ENCODE results near the gene SPTA1.

Gene SPTA1

DNA sequence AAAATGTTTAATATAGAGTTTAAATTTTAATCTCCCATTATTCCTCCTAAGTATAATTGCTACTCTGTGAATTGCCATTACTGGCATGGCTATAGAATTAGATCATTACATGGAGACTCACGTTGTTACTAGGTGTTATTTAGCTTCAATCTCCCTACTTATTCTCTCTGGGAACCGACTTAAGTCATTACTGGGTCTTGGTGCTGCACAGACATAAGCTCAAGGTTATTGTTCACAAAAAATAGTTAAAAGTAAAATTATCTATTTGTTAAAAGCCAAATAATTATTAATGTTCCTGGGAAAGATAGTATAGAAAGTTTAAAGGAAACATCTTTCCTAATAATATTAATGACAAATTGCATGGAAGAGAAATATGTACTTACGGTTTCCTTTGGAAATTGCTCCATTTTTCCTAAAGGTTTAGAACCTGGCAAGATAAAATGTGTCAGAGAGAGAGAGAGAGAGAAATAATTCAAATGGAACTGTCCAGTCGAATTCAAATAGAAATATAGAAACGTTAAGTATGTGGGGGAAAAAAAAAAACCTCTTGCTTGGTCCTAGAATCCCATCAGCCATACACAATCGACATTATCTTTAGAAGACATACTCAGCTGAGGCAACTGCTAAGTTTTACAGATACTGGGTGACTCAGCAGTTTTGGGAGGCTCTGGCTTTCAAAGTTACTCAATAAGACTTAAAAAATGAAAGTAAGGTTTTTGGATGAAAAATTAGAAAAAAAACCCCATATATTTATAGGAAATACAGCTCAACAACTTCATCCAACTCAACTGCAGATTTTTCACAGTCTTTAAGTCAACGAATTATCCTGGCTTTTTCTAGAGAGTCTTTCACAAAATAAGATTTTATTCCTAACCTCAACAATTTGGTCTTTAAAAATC is at the start of gene SPTA1:
TSS of gene SPTA1 (minus strand) at position 605 of the 899 bp plus-strand sequence. CDS start at position 407, 198 bp downstream.
- Histone ChIP-seq H3K27me3 (replicated peaks; ENCODE audit: control insufficient read depth, insufficient read depth, low read length) (no peaks in the 10 kb centered on the region), H3K36me3 (ENCODE audit: control insufficient read depth, insufficient read depth, low read length, severe bottlenecking) (no peaks in the 10 kb centered on the region), H3K9ac (ENCODE audit: low read length) (no peak within 1 kb of the TSS), H3K4me3 (ENCODE audit: low read length) (peak within 1 kb of the TSS; percentile 47), H3K4me1 (ENCODE audit: control insufficient read depth, insufficient read depth, low read length) (peaks cover 5% of the 10 kb centered on the region), H3K9me3 (ENCODE audit: control insufficient read depth, low read length) (no peaks in the 10 kb centered on the region)
- peak; percentile 34 for DNase-seq (ENCODE audit: low read depth)

DNA sequence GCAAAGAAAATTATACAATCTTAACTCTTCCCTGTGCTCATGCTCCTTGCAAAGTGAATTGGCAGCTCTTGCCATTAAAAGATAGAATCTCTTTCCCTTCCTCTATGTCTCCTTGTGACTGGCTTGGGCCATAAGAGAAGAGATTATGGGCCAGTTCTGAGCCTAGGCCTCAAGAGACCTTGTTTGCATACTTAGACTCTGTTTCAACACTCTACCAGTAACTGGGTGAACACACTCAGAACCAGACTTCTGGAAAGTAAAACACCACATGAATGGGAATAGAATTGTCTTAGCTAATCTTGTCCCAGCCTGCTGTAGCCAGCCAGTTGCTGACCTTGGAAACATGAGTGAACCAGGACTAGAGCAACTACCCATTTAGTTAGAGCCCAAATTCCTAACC is 49.3 kb upstream of the SPTA1 start:
- Histone ChIP-seq H3K4me3 (ENCODE audit: low read length) (no peak overlapping the region), H3K9me3 (ENCODE audit: control insufficient read depth, low read length) (no peaks in the 10 kb centered on the region), H3K36me3 (ENCODE audit: control insufficient read depth, insufficient read depth, low read length, severe bottlenecking) (no peaks in the 10 kb centered on the region), H3K9ac (ENCODE audit: low read length) (no peak overlapping the region), H3K4me1 (ENCODE audit: control insufficient read depth, insufficient read depth, low read length) (peaks cover 3% of the 10 kb centered on the region), H3K27me3 (replicated peaks; ENCODE audit: control insufficient read depth, insufficient read depth, low read length) (peaks cover 8% of the 10 kb centered on the region)
- DNase-seq (ENCODE audit: low read depth) = no peak

DNA sequence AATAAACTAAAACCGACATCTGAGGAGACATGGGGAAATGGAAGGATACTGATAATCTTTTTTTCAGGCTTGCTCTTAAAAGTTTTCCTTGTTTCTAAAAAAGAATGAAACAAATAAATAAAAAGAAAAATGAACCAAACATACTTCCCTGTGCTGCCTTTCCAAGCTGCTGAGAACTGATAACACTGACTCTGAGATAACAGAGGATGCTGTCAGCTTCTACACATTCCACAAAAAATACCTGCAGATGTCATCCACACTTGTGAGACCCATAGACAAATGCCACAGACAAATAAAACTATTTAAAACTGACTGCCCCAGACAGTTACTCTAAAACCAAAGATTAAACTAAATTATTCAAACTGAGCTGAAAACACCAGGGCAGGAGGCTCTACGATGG is 46.0 kb upstream of the SPTA1 start:
- no peak overlapping the region for H3K4me3 ChIP-seq (ENCODE audit: low read length)
- no peaks in the 10 kb centered on the region for H3K36me3 ChIP-seq (ENCODE audit: control insufficient read depth, insufficient read depth, low read length, severe bottlenecking)
- H3K9ac ChIP-seq (ENCODE audit: low read length) = no peak overlapping the region
- H3K4me1 ChIP-seq (ENCODE audit: control insufficient read depth, insufficient read depth, low read length) = peaks cover 3% of the 10 kb centered on the region
- no peak for DNase-seq (ENCODE audit: low read depth)
- H3K9me3 ChIP-seq (ENCODE audit: control insufficient read depth, low read length) = no peaks in the 10 kb centered on the region
- H3K27me3 ChIP-seq (replicated peaks; ENCODE audit: control insufficient read depth, insufficient read depth, low read length) = peaks cover 8% of the 10 kb centered on the region

- Histone ChIP-seq H3K4me3 (ENCODE audit: low read length) (no peak overlapping the region), H3K27me3 (replicated peaks; ENCODE audit: control insufficient read depth, insufficient read depth, low read length) (peaks cover 8% of the 10 kb centered on the region), H3K9me3 (ENCODE audit: control insufficient read depth, low read length) (no peaks in the 10 kb centered on the region), H3K36me3 (ENCODE audit: control insufficient read depth, insufficient read depth, low read length, severe bottlenecking) (no peaks in the 10 kb centered on the region), H3K9ac (ENCODE audit: low read length) (no peak overlapping the region), H3K4me1 (ENCODE audit: control insufficient read depth, insufficient read depth, low read length) (peaks cover 3% of the 10 kb centered on the region)
- DNase-seq (ENCODE audit: low read depth) = no peak
These were observed 45.2 kb upstream of the SPTA1 start for GRCh38 chr1:158731707-158732106.

GRCh38 chr1:158730453-158730852 is 43.9 kb upstream of the SPTA1 start:
- Histone ChIP-seq H3K9ac (ENCODE audit: low read length) (no peak overlapping the region), H3K36me3 (ENCODE audit: control insufficient read depth, insufficient read depth, low read length, severe bottlenecking) (no peaks in the 10 kb centered on the region), H3K4me3 (ENCODE audit: low read length) (no peak overlapping the region), H3K9me3 (ENCODE audit: control insufficient read depth, low read length) (no peaks in the 10 kb centered on the region), H3K4me1 (ENCODE audit: control insufficient read depth, insufficient read depth, low read length) (no peaks in the 10 kb centered on the region), H3K27me3 (replicated peaks; ENCODE audit: control insufficient read depth, insufficient read depth, low read length) (peaks cover 8% of the 10 kb centered on the region)
- no peak for DNase-seq (ENCODE audit: low read depth)

DNA sequence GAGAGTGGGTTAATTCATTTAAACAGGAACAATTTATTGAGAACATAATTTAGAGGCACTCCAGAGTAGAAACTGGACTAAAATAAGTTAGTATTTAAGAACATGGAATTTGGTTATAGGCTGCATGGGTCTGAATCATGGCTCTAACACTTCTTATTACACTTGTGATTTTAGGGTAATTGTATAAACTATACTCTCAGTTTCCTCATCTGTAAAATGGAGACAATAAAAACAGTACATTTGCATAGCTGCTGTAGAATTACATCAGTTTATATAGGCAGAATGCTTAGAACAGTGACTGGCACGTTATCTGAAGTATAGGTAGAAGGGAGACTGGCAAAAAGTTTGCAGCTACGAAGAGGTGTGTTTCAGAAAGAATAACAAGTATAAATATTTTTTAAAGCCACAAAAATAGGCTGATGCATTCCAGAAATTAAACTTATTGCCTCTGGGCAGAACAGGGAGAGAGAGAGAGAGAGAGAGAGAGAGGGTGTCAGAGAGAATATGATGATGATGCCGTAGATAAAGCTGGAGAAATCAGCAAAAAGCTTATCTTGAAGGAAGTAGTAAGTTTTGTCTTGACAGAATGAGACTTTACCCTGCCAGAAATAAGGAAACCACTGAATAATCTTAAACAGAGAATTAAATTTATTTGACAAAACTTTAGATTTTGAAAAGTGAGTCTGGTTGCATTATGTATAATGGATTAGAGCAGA is 42.2 kb upstream of the SPTA1 start:
- Histone ChIP-seq H3K36me3 (ENCODE audit: control insufficient read depth, insufficient read depth, low read length, severe bottlenecking) (no peaks in the 10 kb centered on the region), H3K9me3 (ENCODE audit: control insufficient read depth, low read length) (no peaks in the 10 kb centered on the region), H3K4me3 (ENCODE audit: low read length) (no peak overlapping the region), H3K27me3 (replicated peaks; ENCODE audit: control insufficient read depth, insufficient read depth, low read length) (peaks cover 8% of the 10 kb centered on the region), H3K9ac (ENCODE audit: low read length) (no peak overlapping the region), H3K4me1 (ENCODE audit: control insufficient read depth, insufficient read depth, low read length) (no peaks in the 10 kb centered on the region)
- no peak for DNase-seq (ENCODE audit: low read depth)

DNA sequence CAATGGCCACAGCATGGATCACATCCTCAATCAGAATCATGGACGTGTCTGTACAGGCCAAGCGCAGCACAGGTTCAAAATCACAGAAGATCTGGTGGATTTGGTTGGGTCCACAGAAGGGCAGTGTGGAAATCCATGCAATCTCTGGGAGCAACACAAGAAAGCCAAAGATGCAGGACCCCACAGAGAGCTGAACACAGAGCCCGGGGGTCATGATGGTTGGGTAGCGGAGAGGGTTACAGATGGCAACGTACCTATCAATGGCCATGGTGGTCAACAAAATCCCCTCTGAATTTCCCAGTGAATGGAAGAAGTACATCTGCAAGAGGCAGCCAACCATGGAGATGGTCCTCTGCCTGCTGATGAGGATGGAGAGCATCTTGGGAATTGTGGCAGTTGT is 37.9 kb upstream of the SPTA1 start:
- Histone ChIP-seq H3K4me3 (ENCODE audit: low read length) (no peak overlapping the region), H3K36me3 (ENCODE audit: control insufficient read depth, insufficient read depth, low read length, severe bottlenecking) (no peaks in the 10 kb centered on the region), H3K4me1 (ENCODE audit: control insufficient read depth, insufficient read depth, low read length) (no peaks in the 10 kb centered on the region), H3K9ac (ENCODE audit: low read length) (no peak overlapping the region), H3K9me3 (ENCODE audit: control insufficient read depth, low read length) (no peaks in the 10 kb centered on the region), H3K27me3 (replicated peaks; ENCODE audit: control insufficient read depth, insufficient read depth, low read length) (peaks cover 4% of the 10 kb centered on the region)
- no peak for DNase-seq (ENCODE audit: low read depth)

DNA sequence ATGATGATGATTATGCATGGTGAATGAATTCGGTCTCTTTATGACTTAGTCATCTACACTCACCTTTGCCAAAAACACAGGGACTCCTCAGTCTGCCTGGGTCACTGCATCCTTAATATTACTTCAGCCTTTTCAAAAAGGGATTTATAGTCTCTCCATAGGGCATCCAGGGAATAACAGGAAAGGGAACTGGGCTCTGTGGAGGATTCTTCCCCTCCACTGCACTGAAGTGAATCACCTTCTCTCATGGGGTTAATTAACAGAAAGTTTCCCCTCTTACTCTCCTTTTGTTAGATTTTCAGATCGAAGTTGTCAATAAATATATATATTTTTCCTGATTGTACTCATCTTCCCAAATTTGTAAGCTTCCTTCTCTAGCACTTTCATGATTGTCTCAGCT is 34.1 kb upstream of the SPTA1 start, which contains the start of gene OR6K3:
TSS of gene OR6K3 (minus strand) at position 101 of the 400 bp plus-strand sequence. CDS start 2,605 bp downstream, outside the sequence.
- peaks cover 4% of the 10 kb centered on the region for H3K27me3 ChIP-seq (replicated peaks; ENCODE audit: control insufficient read depth, insufficient read depth, low read length)
- no peaks in the 10 kb centered on the region for H3K4me1 ChIP-seq (ENCODE audit: control insufficient read depth, insufficient read depth, low read length)
- DNase-seq (ENCODE audit: low read depth) = no peak
- no peak within 1 kb of the TSS for H3K4me3 ChIP-seq (ENCODE audit: low read length)
- no peaks in the 10 kb centered on the region for H3K36me3 ChIP-seq (ENCODE audit: control insufficient read depth, insufficient read depth, low read length, severe bottlenecking)
- no peak within 1 kb of the TSS for H3K9ac ChIP-seq (ENCODE audit: low read length)
- H3K9me3 ChIP-seq (ENCODE audit: control insufficient read depth, low read length) = no peaks in the 10 kb centered on the region

DNA sequence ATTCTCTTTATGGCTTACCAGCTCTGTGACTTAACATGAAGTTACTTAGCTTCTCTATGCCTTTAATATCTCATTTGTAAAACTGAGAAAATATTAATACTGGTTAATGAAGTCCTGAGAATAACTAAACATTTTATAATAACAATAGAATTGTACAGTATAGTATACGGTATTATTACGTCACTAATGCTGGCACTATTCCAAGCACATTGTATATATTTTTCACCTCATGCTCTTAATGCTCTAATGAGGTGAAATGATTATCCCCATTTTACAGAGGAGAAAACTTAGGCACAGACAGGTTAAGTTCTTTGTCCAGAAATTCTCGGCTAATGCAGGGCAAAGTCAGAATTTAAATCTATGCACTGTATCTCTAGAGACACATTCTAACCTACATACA is 33.1 kb upstream of the SPTA1 start:
- Histone ChIP-seq H3K4me1 (ENCODE audit: control insufficient read depth, insufficient read depth, low read length) (no peaks in the 10 kb centered on the region), H3K4me3 (ENCODE audit: low read length) (no peak overlapping the region), H3K9ac (ENCODE audit: low read length) (no peak overlapping the region), H3K9me3 (ENCODE audit: control insufficient read depth, low read length) (no peaks in the 10 kb centered on the region), H3K27me3 (replicated peaks; ENCODE audit: control insufficient read depth, insufficient read depth, low read length) (peaks cover 4% of the 10 kb centered on the region), H3K36me3 (ENCODE audit: control insufficient read depth, insufficient read depth, low read length, severe bottlenecking) (no peaks in the 10 kb centered on the region)
- no peak for DNase-seq (ENCODE audit: low read depth)

DNA sequence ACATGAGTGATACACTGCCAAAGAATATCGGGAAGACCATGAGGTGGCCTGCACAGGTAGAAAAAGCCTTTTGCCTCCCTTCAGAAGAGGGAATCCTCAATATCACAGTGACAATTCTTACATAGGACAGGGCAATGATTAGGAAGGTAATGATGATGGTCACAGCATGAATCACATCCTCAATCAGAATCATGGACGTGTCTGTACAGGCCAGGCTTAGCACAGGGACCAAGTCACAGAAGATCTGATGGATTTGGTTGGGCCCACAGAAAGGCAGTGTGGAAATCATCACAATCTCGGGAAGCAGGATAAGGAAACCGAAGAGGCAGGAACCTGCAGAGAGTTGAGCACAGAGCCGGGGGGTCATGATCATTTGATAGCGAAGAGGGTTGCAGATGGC is 30.8 kb upstream of the SPTA1 start:
- no peak for DNase-seq (ENCODE audit: low read depth)
- H3K9ac ChIP-seq (ENCODE audit: low read length) = no peak overlapping the region
- no peaks in the 10 kb centered on the region for H3K4me1 ChIP-seq (ENCODE audit: control insufficient read depth, insufficient read depth, low read length)
- H3K36me3 ChIP-seq (ENCODE audit: control insufficient read depth, insufficient read depth, low read length, severe bottlenecking) = no peaks in the 10 kb centered on the region
- H3K27me3 ChIP-seq (replicated peaks; ENCODE audit: control insufficient read depth, insufficient read depth, low read length) = peaks cover 4% of the 10 kb centered on the region
- H3K4me3 ChIP-seq (ENCODE audit: low read length) = no peak overlapping the region
- H3K9me3 ChIP-seq (ENCODE audit: control insufficient read depth, low read length) = no peaks in the 10 kb centered on the region

- H3K27me3 ChIP-seq (replicated peaks; ENCODE audit: control insufficient read depth, insufficient read depth, low read length) = peaks cover 4% of the 10 kb centered on the region
- H3K36me3 ChIP-seq (ENCODE audit: control insufficient read depth, insufficient read depth, low read length, severe bottlenecking) = no peaks in the 10 kb centered on the region
- H3K9ac ChIP-seq (ENCODE audit: low read length) = no peak overlapping the region
- H3K4me1 ChIP-seq (ENCODE audit: control insufficient read depth, insufficient read depth, low read length) = no peaks in the 10 kb centered on the region
- DNase-seq (ENCODE audit: low read depth) = no peak
- no peaks in the 10 kb centered on the region for H3K9me3 ChIP-seq (ENCODE audit: control insufficient read depth, low read length)
- H3K4me3 ChIP-seq (ENCODE audit: low read length) = no peak overlapping the region
These were observed 29.8 kb upstream of the SPTA1 start for GRCh38 chr1:158716335-158716734.
